ENCODE results near the gene CHML.
A peak's percentile ranks its signal among the peaks of the same experiment; 100 is the strongest.

CHML gene

GRCh38 chr1:241642593-241642944, 2.4 kb upstream of the CHML start:
- peaks cover 24% of the 10 kb centered on the region for H3K9me3 Mint-ChIP-seq

GRCh38 chr1:241641773-241642592, 1.8 kb upstream of the CHML start:
- no peak overlapping the region for H3K27ac Mint-ChIP-seq
- peaks cover 19% of the 10 kb centered on the region for H3K36me3 Mint-ChIP-seq (ENCODE audit: low read depth)
- H3K4me3 Mint-ChIP-seq: no peak overlapping the region
- no peak for DNase-seq
- peaks cover 24% of the 10 kb centered on the region for H3K9me3 Mint-ChIP-seq
- TF ChIP-seq CTCF (IDR thresholded peaks at IDR 0.05): no peak
- peaks cover 26% of the 10 kb centered on the region for H3K4me1 Mint-ChIP-seq
- no peaks in the 10 kb centered on the region for H3K27me3 Mint-ChIP-seq (ENCODE audit: low read depth, poor library complexity)

More at GRCh38 chr1:241642593-241642944, 2.4 kb upstream of the CHML start:
- no peak for DNase-seq
- no peak overlapping the region for H3K4me3 Mint-ChIP-seq
- H3K27ac Mint-ChIP-seq: no peak overlapping the region
- peaks cover 20% of the 10 kb centered on the region for H3K4me1 Mint-ChIP-seq
- H3K27me3 Mint-ChIP-seq (ENCODE audit: low read depth, poor library complexity): no peaks in the 10 kb centered on the region
- peaks cover 13% of the 10 kb centered on the region for H3K36me3 Mint-ChIP-seq (ENCODE audit: low read depth)
- TF ChIP-seq CTCF (IDR thresholded peaks at IDR 0.05): no peak

- Mint-ChIP-seq H3K4me3 (peak overlapping the region; percentile 78), H3K4me1 (peaks cover 32% of the 10 kb centered on the region), H3K9me3 (peaks cover 32% of the 10 kb centered on the region), H3K36me3 (ENCODE audit: low read depth) (peaks cover 28% of the 10 kb centered on the region), H3K27me3 (ENCODE audit: low read depth, poor library complexity) (no peaks in the 10 kb centered on the region), H3K27ac (no peak overlapping the region)
- DNase-seq: no peak
- no peak for TF ChIP-seq CTCF (IDR thresholded peaks at IDR 0.05)
These were observed 876 bp upstream of the CHML start for GRCh38 chr1:241640867-241641622.

DNA sequence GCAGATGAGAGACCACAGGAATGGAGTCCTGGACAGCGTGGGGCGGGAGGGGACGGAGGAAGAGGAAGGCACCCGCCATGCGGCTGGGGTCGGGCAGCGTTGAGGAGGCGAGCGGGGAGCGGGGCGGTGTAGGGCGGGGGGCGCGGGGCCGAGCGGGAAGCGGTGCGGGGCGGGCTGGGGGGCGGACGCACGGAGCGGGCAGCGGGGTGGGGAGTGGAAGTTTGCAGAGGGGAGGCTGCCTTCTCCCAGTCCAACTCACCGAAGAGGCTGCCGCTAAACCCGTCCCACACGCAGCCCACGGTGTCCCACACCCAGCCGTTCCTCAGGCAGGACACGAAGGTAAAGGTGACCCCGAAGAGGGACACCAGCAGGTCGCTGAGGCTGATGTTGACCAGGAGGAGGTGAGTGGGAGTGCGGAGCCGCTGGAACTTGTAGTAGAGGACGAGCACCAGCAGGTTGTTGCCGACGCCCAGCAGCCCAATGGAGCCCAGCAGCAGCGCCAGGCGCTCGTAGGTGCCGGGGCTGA, 483 bp downstream of the CHML start:
- Mint-ChIP-seq H3K4me1 (peaks cover 29% of the 10 kb centered on the region), H3K36me3 (ENCODE audit: low read depth) (peaks cover 42% of the 10 kb centered on the region), H3K9me3 (peaks cover 44% of the 10 kb centered on the region), H3K27me3 (ENCODE audit: low read depth, poor library complexity) (no peaks in the 10 kb centered on the region), H3K27ac (no peak overlapping the region), H3K4me3 (peak overlapping the region; percentile 86)
- peak; percentile 61 for DNase-seq
- no peak for TF ChIP-seq CTCF (IDR thresholded peaks at IDR 0.05)

DNA sequence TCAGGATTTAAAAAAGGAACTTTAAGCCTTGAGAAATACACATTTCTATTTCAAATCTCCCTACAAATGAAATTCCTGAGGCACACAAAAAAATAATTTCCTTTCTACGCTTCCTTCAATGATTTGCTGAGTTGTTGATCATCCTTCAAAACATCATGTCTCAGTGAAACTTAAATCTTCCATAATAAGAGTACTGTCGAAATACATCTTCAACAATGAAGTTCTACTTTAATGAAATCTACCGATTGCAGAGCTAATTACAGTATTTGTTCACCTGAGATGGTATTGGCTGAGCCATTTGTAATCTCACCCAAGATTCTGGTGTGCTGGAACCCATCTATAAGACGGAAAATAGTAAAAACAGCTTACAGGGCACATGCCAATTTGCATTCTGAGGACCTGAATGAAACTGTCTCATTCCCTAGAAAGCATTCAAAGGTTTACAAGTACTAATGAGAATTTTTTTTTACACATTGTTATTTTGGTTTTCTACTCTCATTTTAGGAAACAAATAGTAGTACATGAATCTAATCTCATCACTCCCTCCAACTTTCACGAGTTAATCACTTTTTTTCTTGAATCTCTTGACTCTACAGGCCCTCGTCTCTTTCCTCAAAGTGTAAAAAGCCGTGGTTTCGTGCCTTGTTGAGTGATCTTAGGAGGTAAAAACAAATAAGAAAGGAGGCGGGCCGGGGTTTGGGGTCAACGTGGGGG, 1.1 kb downstream of the CHML start:
- Mint-ChIP-seq H3K4me3 (peak overlapping the region; percentile 86), H3K4me1 (peaks cover 29% of the 10 kb centered on the region), H3K36me3 (ENCODE audit: low read depth) (peaks cover 48% of the 10 kb centered on the region), H3K9me3 (peaks cover 50% of the 10 kb centered on the region), H3K27me3 (ENCODE audit: low read depth, poor library complexity) (no peaks in the 10 kb centered on the region), H3K27ac (no peak overlapping the region)
- no peak for TF ChIP-seq CTCF (IDR thresholded peaks at IDR 0.05)
- DNase-seq: no peak

All from nephron progenitor cell (in vitro differentiated cells).